ENCODE data around the gene PLA2G2D.

The PLA2G2D gene

DNA sequence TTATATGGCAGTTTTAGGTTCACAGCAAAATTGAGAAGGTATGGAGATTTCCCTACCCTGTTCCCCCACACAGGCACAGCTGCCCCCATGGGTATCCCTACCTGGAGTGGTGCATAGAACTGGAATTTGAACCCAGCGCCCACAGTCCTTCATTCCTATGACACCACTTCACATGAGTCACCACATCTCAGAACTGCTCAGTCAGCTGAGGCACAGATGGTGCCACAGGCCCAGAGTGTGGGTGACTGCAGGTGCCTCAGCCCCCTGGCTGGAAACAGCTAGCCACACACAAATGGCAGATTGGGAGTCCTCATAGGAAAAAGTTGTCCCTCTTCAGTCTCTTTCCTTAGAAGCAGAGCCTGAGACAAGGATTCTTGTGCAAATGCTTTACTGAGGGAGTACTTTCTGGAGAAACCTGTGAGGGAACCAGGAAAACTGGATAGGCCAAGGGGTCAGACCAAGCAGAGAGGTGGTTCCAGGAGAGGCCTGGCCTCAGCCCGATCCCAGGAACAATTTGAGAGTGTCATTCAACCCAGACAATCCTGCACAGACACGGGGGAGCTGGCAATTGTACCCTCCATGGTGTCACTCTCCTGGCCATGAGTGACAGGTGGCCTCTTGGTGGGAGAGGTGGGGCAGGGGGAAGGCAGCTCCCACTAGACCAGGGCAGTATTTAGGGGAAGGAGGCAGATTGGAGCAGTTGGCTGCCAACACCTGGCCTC, 6.9 kb downstream of the PLA2G2D start:
- no peak for DNase-seq

DNA sequence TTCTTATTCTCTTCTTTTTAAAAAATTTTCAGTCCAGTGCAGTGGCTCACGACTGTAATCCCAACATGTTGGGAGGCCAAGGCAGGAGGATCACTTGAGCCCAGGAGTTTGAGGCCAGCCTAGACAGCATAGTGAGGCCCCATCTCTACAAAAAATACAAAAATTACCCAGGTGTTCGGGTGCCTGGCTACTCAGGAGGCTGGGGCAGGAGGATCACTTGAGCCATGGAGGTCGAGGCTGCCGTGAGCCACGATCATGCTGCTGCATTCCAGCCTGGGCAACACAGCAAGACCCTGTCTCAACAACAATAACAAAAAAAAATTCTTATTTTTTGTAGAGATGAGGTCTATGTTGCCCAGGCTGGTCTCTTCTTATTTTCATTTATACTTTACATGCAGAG, 7.9 kb downstream of the PLA2G2D start:
- DNase-seq, result no peak

DNA sequence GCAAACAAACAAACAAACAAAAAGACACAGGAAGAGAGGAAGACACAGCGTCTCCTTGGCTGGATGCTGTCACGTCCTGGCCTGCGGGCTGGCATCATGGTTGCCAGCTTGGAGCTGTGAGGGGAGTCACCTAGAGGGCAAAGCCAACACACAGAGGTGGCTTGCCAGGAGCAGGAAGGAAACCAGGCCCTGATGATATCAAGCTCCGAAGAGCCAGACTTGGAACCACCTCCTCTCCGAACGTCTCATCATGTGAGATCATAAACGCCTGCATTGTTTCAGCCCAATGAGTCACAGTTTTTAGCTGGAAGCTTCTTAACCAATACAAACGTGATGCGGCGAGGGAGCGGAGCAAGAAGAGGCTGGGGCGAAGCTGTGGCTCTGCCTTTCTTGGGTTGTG, 8.7 kb downstream of the PLA2G2D start:
- no peak for DNase-seq

DNA sequence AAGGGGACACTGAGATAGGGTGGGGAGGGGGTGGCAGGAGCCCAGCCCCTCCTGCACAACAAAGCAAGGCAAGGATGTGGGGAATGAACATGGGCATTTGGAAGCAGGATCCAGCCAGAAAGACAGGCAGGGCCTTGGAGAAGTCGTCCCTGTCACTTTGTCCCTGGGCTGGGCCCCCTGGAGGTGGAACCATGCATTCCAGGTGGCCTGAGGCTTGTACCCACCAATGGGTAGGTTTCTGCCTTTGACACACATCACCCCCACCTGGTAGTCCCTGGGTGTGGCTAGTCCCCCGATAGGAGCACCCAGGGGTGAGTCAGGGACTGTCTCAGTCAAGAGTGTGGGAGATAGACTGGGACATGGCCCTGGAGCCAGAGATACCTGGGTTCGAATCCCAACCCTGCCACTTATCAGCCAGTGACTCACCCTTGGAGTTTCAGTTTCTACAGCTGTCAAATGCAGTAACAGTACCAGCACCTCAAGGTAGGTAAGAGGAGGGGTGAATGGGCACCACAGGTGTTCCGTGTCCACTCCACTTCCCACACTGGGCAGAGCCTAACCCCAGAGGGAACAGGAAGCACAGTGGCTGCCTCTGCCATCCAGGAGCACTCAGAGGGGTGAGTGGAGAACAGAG, 10.0 kb downstream of the PLA2G2D start:
- DNase-seq, result no peak

DNA sequence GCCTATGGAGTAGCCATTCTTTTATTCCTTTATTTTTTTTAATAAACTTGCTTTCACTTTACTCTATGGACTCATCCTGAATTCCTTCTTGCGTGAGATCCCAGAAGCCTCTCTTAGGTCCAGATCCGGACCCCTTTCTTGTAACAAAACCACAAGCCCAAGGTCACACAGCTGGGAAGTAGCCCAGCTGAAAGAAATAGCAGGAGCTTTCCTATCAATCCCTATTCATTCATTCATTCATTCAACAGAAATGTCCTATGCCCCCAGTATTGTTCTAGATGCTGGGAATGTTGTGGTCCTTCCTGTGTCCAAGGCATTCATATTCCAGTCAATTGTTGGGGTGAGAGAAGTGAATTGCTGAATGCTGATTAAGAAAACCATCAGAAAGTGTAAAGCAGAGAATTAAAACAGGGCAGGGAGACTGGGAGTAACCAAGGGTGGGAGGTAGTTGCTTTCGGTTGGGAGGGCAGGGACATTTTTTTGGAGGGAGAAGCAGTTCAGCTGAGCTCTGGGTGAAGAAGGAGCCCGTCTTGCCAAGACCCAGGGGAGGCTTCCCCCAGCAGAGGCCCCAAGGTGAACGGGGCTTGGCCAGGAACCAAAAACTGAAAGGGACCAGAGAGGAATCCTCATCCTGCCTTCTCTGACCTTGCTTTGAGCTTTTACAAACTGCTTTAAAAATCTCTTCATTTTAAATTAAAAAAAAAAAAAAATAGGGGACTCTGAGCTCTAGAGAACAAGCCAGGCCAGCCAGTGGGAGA, 10.8 kb downstream of the PLA2G2D start:
- DNase-seq, result no peak

DNA sequence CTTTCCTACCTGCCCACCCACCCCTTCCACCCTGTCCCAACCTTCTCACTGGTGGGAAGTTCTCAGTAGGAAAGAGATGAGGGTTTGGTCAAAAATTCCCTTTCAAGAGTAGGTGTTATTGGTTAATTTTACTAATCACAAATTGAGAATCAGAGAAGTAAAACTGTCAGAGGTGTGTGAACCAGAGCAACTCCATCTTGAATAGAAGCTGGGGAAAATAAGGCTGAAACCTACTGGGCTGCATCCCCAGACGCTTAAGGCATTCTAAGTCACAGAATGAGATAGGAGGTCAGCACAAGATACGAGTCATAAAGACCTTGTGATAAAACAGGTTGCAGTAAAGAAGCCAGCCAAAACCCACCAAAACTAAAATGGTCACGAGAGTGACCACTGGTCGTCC, 11.5 kb downstream of the PLA2G2D start:
- no peak for DNase-seq

DNA sequence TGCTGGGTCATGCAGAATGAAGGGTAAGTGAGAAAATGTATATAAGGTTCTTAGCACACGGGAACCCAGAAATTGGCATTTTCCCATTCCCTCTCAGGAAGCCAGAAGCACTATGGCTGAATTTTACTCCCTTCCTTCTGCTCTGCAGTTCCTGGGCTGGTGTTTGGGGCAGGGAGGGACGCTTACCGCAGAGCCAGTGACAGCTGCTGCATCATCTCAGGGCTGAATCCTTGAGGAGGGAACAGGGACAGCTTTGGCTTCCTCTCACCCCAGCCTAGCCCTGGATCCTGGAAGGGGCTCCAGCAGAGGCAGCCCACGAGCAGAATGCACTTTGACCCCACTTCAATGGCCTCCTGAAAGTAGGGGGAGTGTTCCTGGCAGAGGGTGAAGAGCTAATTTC, 12.0 kb downstream of the PLA2G2D start:
- no peak for DNase-seq

DNA sequence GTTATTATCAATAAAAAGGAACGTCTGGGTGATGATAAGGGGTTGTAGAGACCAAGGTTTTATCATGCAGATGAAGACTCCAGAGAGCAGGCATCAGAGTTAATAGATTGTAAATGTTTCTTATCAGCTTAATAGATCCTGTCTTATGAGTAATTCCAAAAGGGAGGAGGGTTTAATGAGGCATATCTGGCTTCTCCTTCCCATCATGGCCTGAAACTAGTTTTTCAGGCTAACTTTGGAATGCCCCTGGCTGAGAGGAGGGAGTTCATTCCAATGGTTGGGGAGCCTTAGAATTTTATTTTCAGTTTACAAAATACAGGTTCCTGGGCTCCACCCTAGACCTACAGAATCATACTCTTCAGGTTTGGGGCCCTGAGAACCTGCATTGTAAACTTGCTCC, 13.5 kb downstream of the PLA2G2D start:
- DNase-seq, result no peak

DNA sequence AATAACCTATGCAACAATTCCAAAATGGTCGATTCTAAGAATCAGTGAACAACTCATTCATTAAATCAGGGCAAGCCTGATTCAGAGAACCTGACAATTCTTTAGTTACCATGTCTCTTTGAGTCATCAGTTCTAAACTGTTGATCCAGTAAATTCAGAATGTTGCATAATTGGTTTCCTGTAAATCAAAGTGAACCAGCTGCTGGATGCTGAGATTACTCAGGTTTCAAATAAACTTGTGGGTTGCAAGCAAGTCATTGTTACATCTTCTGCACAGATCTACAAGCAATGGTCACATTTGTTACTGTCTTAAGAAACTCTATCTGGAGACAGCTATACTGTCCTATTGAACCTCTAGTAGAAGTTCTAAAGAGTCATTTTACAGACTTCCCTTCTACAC, 16.5 kb downstream of the PLA2G2D start:
- no peak for DNase-seq

DNA sequence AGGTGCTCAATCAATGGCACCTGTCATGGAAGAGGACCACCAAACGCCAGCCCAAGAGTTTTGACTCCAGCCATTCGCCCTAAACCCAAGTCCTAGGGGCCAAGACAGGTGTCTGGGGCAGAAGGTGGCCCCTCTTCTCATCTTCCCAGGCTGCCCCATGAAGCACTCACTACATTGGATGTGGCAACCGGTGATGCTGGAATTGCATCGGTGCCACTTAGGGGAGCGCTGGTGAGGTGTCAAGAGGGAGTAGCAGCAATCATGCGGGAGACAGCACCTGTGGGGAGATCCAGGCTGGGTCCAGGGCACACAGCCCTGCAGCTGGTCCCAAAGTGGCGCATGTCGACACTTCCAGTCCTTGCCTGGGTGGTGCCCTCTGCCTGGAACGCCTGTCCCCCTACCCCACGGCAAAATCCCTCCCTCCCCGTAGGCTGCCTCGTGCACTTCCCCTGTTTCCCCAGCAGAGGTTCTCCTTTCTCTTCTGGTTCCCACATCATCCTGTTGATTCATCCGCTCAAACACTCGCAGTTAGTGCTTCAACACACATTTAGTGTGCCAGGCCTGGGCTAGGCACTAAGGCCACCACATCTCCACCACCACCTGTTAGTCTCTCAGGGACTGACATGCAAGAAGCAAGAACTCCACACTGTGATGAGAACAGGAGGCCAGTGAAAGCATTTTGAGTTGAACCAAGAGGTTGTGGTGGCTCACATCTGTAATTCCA, 18.5 kb downstream of the PLA2G2D start:
- no peak for DNase-seq

DNA sequence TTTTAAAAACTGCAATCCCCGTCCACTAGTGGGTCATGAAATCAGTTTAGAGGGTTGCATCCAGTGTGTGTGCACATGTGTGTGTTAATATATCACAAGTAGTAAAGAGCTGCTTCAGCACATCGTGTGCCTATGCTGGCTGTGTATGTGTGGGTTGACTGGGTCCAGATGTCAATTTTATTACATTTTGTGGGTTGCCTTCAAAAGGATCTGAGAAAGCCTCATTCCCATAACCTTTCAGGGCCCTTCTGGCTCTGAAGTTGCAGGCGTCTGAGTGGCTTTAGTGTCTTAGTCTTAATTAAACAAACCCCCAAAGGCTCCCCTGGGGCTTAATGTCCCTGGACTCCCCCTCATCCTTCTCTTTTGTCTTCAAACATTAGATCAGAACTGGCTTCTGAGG, 19.8 kb downstream of the PLA2G2D start:
- DNase-seq, result no peak

DNA sequence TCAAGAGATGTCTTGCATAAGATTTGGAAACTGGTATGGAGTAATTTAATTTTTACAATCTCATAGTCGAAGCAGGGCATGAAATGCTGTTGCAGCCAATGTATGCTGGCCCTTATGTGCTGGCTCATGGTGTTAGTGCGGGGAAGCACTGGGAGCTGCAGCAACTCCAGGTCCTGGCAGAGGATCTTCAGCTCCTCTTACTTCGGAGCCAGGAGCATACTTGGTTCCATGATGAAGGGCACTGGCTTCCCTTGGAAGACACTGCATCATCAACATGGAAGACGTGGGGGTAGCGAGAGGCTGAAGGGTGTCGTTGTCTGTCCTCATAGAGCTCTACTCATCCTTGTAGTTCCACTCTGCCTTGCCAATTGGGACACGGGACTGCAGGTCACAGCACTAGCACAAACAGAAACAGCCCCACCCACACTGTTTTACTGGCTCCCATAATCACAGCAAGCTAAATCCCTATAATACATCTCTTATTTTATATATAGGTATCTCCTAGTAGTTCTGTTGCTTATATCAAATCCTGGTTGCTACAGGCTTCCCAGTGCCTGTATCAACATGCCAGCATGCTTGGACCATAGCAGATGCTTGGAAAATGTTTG, 22.4 kb downstream of the PLA2G2D start:
- no peak for DNase-seq

DNA sequence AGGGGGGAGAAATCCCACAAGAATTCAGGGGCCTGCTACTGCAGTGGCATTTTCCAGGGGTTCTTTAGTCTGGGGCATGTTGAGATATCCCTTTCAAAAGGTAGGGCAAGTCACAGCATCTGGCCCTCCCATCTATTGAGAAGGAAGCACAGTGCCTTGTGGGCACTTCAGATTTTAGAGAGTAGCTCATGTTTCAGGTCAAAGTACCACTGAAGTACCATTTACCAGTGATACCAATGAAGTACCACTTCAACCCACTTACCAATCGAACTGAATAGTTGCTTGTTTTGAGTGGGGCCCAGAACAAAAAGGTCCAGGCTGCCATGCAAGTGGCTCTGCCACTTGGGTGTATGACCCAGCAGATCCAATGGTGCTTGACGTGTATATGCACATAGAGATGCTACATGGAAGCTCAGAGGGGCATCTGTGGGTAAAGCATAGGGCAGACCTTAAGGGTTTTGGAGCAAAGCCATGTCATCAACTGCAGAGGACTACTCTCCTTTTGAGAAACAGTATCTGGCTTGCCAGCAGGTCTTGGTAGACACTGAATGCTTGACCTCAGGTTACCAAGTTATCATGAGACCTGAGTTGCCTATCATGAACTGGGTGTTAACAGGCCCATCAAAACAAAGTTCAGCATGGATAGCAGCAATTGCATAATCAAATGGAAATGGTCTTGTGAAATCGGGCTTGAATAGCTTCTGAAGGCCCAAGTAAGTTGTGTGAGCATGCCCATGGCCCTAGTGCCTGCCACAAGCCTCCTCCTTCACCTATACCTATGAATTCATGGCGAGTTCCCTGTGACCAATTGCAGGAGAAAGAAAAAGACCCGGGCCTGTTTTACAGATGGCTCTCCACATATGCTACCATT, 23.5 kb downstream of the PLA2G2D start:
- no peak for DNase-seq

DNA sequence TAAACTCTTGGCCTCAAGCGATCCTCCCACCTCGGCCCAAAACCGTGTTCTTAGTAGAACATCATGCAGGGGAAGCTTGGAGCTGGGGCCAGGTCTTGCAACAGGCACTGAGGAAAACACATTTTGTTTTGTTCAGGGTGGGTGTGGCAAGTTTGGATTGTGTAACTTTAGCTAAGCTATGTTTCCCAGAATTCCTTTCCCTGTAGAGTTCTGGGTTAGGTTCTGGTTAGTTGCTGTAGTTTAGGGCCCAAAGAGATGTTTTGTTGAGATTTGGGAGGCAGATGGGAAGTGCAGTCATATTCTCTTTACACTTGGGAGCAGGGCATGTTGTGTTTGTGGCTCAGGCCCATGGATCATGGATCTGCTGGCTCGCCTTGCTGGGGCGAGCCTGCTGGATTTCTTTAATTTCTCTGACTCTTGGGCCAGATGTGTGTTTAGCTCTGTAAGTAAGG, 25.4 kb downstream of the PLA2G2D start:
- DNase-seq, result no peak

DNA sequence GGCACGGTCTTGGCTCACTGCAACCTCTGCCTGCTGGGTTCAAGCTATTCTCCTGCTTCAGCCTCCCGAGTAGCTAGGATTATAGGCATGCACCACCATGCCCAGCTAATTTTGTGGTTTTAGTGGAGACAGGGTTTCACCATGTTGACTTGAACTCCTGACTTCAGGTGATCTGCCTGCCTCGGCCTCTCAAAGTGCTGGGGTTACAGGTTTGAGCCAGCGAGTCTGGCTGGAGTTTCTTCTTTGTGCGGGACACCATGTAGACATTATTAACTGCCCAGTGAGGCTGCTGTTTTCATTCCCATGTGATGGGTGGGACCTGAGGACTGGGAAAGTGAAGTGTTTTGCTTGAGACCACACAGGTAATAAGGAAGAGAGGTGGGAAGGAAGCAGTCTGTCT, 26.0 kb downstream of the PLA2G2D start:
- DNase-seq, result no peak

DNA sequence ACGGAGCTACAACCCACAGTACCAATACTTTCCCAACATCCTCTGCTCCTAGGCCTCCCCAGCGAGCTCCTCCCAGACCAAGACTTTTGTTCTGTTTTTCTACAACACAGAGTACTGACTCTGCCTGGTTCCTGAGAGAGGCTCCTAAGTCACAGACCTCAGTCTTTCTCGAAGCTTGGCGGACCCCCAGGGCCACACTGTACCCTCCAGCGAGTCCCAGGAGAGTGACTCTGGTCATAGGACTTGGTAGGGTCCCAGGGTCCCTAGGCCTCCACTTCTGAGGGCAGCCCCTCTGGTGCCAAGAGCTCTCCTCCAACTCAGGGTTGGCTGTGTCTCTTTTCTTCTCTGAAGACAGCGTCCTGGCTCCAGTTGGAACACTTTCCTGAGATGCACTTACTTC, 28.7 kb downstream of the PLA2G2D start:
- no peak for DNase-seq

DNA sequence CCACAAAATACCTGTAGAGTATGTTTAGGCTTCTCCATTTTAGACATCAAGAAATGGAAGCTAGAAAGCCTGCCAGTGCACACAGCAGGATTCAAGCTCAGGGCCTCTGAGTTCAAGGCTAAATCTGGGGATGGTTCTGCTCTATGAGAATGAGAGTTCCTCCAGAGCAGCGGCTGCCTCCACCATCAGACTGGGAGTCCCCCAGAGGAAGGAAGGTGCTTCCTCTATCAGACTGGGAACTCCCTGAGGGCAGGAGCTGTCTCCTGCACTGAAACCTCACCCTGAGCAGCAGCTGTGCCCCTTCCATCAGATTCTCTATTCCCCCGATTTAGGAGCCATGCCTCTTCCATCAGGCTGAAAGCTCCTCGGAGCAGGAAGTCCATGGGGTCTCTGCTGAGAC, 29.2 kb downstream of the PLA2G2D start:
- DNase-seq, result no peak

DNA sequence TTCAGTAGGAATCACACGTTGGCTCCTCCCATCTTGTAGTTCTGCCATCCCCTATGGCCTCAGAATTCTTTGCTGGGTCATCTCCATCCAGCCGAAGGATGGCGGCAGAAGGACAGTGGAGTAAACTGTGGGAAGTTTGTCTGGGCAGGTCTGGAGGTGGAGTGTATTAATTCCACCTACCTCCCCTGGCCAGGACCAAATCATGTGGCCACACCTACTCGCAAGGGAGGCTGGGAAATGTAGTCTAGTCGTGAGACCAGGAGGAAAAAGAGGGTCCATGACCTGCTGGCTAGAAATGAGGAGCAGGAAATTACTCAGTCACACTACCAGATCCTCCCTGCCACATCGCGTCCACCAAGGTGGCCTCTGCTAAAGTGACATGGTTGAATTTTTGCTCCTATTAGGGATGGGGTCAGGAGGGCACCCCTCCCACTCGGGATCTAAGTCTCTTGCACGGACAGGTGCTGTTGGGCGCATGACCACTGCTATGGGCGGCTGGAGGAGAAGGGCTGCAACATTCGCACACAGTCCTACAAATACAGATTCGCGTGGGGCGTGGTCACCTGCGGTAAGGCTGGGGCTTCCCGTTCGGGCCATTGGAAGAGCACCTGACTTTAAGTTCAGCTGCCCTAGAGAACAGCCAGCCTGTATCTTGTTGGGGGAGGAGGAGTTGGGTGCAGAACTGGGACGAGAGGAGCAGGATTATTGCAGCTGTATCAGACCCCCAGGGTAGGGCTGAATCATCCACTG, 29.8 kb downstream of the PLA2G2D start:
- DNase-seq, result no peak

DNA sequence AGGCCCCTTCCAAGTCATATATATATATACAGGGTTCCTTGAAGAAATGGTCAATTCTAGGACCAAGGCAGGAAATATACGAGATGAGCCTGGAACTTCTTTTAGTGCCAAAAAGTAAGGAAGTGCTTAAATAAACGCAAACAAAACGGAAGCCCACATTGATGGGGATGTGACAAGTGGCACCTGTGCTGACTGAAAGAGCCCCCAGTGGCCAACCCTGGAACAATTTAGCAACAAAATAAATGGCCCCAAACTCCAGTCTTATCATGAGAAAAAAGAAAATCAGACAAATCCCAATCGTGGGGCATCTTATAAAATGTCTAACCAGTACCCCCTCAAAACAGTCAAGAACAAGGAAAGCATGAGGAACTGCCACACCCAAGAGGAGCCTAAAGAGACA, 31.7 kb downstream of the PLA2G2D start:
- DNase-seq, result no peak

DNA sequence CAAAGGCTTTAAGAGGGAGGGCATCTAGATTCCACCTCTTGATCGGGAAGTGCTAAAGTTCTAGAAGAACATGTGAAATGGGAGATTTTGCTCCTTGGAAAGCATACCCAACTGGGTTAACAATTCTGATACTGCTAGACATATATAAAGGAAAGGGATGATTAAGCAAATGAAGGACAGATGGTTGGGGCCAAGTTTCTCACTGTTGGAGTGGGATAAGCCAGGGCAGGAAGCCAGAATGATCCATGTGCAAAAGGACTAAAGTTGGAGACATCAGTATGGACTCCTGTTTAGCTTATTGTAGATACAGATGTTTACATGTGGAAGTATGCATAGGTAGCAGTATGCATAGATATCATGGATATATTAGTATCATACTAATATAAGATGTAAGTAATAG, 32.5 kb downstream of the PLA2G2D start:
- DNase-seq, result no peak

Data from activated CD4-positive, alpha-beta T cell treated with anti-CD3 and anti-CD28 coated beads for 1 hour (primary cell).